CD1c-positive myeloid dendritic cell (primary cell): ENCODE results near the gene NDRG3.
"Not testable (repeated sequence)": the region's sequence is repeated elsewhere in the genome, so short reads cannot be mapped to it uniquely, and the experiment has no call there.

ENCODE experiments used
- DNase-seq: peaks from one replicate; pipeline ENCODE4 v3.0.0-alpha.2; 2016; ENCODE audit errors: extremely low spot score

NDRG3 gene

DNA sequence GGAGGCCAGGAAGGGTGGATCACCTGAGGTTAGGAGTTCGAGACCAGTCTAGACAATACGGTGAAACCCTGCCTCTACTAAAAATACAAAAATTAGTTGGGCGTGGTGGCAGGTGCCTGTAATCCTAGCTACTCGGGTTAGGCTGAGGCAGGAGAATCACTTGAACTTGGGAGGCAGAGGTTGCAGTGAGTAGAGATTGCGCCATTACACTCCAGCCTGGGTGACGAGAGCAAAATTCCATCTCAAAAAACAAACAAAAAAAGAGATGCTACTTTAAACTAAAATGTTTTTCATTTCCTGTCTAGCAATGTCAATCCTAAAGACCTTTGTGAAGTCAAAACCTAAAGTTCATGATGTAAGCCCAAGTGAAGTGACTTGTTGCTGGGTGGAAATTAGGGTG, 14.8 kb upstream of the NDRG3 start:
- no peak for DNase-seq

DNA sequence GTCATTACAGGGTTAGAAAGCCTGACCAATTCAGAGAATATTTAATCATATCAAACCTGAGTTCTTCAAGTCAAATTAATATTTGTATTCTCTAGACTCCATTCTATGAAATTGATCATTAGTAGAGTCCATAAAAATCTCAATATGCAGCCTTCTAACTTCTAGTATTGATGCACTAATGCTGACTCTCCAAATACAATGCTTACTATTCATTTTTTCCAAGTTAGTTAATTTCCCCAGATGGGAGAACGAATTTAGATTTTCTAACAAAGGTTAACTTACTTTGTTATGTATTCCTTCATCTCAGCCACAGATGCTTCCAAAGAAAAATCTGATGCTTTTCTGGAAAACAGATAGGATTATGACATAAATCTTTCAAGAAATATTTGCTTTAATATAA, 12.4 kb upstream of the NDRG3 start:
- no peak for DNase-seq

DNA sequence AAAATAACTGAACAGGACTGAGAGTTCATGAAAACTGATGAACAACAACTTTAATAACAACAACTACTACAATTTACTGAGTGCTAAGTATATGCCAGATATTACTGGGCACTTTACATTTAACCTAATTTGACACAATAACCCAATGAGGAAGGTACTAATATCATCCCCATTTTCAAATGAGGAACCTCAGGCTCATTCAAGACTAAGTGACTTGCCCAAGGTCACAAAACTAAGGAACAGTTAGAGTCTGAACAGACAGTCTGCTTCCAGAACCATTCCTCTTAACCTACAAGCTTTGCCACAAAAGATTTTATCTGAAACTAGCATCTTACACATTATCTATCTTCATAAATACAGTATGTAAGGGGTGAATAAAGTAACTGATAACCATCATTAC, 10.6 kb upstream of the NDRG3 start:
- DNase-seq, result peak; percentile 67

DNA sequence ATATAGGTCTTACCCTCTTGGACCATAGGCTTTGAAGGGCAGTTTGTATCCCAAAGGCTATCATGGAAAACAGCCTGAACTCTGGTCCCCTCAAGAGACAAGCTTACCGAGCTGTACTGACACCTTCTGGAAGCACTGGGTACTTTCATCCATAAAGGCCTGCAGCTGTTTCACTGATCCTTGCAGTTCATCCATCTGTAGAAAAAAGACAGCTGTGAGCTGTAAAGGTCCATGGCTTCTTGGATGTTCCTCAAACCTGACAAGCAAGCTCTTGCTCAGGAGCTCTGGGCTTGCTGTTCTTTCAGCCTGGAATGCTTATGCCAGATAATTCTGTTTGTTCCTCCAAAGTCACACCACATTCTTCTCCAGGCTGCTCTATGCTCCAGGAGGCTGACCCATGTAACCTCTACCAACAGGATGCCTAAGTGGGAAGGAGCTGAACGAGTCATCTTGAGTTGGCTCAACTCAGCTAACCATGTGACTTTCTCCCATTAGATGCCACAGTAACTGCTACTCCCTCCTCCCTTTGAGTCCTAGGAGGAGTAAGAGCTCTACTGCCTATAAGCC, 8.8 kb upstream of the NDRG3 start:
- DNase-seq, result peak; percentile 66

DNA sequence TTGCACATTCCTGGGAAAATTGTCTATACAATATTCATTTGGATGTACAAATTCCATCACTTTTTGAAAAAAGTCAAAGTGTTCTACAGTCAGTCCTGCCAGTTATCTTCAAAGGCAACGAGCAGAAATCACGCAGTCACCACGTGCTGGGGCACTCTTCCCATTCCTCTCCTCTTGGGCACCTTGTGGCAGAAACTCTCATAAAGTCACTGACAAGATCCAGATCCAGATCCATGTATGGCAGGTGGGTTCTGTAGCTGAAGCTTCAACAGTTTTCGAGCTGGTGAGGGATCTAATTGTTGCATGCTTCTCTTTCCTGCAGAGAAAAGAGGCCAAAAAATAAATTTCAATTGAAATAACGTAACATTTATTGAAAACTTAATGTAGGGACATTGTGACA, 6.7 kb upstream of the NDRG3 start:
- DNase-seq, result no peak

DNA sequence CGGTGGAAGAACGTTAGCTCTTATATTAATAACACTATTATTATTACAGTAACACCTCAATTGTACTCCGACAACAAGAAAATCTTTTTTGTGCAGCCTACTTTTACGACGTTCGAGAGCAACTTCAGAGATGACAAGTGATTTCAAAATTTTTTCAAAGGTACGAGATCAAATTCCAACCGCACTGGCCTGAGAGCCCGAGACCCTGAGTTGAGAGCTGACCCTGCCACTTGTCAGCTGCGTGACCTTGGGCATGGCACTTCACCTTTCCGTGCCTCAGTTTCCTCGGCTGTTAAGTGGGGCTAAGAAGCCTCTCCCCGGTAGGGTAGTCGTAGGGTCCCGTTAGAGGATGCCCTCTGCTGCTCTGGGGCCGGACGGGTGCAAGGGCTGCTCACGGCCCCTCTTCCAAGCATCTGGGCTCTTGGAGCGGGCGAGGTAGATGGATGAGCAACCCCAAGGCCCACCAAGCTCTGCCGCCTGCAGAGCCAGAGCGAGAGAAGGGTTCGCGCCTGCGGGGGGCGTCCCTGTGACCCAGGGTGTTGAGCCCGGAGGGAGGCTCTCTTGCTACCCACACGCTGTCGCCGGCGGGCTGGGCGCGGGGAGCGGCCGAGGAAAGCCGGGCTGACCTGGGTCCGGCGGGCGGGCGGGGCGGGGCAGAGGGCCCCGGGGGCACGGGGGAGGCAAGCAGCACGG, 510 bp downstream of the NDRG3 start:
- DNase-seq, result no peak

DNA sequence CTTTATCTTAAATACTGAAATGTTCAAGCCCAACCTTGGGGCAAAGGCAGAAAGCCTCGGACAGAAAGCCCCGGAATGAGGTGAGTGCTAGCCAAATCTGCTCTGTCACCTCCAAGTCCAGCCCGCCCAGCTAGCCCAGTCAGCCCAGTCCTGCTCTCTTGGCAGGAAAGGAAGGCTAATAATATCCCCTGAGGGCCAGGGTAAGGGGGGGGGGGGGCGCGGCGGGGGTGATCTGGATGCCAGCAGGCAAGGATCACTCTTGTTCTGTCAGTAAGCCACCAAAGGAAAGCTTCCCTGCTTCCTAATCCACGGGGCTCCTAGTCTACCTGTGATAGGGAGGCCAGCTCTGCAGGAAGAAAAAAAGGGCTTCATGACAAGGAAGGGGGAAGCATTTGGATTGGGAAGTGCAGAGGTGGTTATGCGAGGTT, 1.1 kb downstream of the NDRG3 start:
- DNase-seq, result no peak

DNA sequence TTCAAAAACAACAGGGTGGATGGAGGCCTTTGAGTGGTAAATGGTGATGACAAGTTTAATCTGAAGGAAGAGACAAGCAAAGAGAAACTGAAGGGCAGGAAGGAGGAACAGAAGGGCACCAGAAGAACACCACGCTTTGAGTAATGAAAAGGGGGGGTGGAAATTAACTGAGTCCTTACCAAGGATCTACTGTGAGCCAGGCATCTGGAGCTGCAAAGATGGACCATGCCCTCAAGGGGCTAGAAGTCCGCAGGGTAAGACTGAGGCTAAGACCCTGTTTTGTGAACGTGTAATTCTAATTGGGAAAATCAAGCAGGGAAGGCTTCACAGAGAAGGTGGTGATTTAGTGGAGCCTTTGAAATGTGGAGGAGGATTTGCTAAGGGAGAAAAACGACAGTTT, 1.6 kb downstream of the NDRG3 start:
- DNase-seq, result no peak

DNA sequence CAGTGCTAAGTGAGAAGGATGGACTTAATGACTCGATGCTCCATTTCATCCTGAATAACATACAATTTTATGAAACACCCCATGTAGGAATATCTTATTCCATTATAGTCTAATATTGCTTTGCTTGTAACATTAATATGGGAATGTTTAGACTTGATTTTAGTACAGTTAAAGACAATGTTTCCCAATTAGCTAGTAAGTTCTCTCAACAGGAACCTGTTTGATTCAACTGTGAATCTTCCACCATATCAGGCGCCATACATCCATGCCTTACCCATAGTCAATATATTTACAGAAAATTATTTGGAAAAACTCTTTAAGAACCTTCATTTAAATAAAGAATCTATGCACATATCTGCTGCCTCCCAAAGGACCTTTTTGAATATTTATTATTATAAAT, 3.3 kb downstream of the NDRG3 start:
- DNase-seq, result no peak

DNA sequence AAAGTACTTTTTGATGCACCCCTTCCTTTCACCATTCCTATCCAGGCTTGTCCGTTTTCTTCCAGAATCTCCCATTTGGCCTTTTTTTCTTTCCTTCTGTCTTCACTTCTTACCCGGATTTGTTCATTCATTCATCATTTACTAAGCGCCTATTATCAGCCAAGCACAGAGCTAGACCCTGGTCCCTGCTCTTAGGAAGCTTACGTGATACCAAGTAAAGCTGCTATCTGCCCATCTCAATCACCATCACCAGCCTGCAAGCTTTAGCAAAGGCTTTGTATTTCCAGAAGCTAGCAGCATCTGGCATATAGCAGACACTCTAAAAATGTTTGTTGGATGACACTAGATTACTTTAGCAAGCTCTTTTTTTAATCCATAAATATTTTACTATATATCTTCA, 4.8 kb downstream of the NDRG3 start:
- no peak for DNase-seq

DNA sequence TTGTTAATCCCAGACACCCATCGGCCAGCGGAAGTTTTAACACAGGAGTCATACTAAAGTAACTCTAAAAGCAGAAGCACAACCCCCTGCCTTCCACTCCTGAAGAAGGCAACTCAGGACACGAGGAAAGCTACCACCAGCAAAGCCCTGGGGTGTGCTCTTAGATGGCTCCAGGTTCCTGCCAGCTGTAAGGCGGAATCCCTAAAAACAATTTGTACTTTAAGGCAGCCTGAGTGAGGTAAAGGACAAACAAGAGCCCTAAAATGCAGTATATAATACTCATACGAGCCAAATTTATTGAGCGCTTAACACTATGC, 8.7 kb downstream of the NDRG3 start:
- DNase-seq, result no peak

DNA sequence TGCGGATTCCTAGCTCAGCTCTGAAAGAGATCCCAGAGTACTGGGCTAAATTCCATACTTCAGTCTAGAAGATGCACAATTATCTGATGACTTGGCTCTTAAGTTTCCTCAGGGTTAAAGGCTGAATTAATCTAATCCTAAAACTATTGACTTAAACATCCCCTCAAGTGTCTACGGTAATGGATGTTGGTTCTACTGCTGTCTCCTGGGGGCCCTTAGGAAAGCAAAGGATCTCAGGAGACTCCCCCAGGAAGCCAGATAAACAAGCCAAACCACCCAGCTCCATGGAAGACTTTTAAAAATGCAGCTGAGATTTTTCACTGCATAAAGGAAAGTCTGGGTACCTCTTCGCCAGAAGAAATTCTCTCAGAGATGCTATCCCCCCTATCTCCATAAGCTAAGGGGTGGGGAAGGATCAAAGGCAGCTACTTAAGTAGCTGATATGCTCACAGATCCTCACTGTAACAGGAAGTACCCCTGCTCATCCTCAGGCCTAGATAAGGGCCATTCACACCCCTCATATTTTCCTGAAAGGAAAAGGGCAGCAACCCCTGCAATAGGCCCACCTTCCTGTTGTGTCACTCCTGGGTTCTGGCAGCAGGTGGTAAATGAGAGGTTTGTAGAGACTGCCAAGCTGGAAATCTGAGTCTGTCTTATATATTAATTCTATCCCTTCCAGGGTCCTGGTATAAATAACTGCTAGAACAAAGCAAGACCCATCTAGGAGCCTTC, 9.3 kb downstream of the NDRG3 start:
- DNase-seq, result no peak

DNA sequence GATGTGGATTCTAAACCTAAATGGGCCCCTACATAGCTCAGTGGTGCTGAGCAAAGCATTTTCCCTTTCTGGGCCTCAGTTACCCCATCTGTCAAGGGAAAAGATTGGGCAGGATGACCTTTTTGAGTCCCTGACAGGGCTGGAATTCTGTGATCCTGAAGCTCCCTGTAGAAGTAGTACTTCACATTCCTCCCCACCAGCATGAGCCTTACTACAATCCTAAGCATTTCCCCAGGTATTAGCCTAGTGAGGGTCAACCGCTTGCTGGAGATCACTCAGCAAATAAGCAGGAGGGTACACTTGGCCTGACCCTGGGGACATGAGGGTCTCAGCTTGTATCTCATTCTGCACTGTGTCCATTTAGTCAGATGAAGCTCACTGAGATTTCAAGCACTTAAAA, 13.4 kb downstream of the NDRG3 start:
- no peak for DNase-seq

DNA sequence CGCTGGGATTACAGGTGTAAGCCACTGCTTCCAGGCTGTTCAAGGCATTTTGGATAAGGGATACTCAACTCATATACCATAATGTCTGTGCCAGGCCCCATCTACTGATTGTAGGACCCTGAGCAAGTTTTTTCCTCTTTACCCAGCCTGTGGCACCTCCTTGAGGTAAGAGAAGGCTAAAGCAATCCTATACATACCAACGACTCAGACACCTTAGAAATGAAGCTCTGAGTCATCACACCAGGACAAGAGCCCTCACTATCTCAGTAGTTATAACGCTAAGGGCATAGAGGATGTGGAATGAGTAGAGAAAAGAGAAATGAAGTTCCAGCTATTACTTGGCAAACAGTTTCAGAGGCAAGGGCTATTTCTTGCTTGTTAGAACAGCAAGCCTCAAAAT, 16.9 kb downstream of the NDRG3 start:
- no peak for DNase-seq

DNA sequence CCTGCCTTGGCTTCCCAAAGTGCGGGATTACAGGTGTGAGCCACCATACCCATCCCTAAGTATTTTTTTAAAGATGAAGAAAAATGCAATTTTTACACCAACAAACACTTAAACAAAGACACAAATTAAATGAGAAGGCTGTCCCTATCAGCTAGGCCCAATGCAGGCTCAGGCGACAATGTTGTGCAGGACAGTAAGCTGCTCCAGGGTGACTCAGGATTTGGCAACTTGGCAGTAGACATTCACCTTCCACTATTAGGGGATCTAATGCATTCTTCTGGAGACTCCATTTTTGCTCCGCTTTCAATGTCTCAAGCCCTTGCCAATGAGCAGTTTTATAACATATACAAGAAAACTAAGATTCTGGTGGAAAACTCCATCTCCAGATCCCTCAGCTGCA, 19.7 kb downstream of the NDRG3 start:
- DNase-seq, result no peak

DNA sequence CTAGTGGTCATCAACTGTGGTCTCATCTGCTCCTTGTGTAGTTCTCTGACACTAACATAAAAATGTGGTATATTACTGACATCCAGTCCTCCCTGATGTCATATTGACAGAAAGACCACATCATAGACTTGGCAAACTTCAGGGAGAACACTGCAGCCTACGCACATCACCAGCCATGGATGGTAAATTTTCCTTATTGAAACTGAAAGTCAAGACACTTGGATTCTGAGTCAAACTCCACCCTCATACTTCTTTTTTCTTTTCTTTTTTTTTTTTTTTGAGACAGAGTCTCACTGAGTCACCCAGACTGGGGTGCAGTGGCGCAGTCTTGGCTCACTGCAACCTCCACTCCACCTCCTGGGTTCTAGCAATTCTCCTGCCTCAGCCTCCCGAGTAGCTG, 25.4 kb downstream of the NDRG3 start:
- peak; percentile 17 for DNase-seq

DNA sequence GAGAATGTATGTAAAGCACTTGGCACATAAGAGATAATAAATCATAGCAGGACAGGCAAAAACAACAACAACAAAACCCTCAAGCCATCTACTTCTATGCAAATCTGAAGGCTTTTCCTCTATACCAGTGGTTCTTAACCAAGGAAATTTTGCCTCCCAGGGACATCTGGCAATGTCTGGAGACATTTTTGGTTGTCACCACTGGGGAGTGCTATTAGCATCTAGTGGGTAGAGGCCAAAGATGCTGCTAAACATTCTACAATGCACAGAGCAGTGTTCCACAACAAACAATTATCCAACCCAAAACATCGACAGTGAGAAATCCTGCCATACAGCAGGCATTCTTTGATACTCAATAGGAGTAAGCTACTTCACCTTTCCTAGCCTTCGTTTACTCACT, 28.2 kb downstream of the NDRG3 start:
- peak; percentile 23 for DNase-seq

DNA sequence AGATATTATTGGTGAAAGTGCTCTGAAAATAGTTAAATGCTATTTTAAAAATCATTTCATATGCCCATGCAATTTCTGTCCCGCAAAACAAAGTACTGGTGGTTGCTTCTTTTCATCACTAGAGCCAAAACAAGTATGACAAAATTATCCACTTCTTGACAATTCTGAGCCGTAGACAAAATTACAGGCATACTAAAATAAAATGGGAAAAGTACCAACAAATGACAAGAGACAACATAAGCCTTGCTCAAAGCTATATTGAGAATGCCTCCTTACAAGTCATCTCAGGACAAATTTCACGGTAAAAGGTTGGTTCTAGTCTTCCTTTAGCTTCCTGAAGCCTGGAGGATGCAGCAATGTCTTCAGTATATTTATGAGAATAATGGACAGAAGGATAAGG, 28.9 kb downstream of the NDRG3 start:
- no peak for DNase-seq

DNA sequence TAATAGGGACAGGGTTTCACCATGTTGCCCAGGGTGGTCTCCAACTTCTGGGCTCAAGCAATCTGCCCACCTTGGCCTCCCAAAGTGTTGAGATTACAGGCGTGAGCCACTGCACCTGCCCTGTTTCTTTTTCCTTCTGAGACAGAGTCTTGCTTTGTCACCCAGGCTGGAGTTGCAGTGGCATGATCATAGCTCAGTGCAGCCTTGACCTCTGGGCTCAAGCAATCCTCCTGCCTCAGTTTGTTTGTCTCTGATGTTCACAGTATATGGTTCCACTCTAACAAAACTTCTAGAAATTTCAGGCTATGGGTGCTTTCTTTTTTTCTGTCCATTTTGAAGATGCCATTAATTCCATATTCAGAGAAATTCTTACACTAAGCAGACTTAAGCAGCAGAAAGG, 33.1 kb downstream of the NDRG3 start:
- DNase-seq, result no peak

DNA sequence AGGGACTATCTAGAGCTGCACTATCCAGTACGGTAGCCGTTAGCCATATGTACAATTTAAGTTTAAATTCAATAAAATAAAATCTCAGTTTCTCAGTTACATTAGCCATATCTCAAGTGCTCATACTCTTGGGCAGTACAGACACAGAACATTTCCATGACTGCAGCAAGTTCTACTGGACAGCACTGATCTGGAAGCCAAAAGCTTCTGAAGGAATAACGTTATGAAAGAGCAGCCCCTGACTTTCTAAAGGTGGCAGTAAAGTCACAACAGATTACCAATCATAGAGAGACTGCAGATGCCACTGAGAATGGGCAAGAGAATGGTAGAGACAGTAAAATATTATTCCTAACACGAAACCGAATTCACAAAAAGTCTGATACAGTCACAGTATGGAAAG, 36.8 kb downstream of the NDRG3 start:
- DNase-seq, result no peak

DNA sequence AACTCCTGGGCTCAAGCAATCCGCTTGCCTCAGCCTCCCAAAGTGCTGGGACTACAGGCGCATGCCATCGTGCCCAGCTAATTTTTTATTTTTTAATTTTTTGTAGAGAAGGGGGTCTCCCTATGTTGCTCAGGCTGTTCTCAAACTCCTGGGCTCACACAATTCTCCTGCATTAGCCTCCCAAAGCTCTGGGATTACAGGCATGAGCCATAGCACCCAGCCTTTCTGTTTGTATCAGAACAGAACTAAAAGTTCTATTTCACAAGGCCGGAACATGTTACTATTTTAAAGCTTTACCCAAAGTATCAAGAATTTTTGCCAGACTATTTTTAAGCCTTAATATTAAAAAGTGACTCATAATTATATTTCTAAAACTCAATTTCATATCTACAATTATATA, 42.4 kb downstream of the NDRG3 start:
- DNase-seq, result no peak

DNA sequence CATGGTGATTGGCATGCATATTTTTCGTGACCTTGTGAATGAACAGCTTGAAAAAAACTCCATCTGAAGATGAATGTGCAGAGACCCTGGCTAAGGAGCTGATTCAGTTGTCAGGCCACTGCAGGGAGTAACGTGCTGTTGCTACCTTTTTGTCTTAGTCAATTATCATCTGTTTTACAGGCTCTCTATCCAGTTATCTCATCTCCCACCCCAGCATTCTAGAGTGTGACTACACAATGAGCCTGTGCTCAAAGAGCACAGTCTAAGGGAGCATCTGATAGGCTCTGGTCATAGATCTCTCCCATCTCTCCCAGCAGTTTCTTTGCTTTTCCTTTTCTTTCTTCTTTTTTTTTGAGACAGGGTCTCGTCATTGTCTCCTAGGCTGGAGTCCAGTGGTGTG, 45.5 kb downstream of the NDRG3 start:
- no peak for DNase-seq

DNA sequence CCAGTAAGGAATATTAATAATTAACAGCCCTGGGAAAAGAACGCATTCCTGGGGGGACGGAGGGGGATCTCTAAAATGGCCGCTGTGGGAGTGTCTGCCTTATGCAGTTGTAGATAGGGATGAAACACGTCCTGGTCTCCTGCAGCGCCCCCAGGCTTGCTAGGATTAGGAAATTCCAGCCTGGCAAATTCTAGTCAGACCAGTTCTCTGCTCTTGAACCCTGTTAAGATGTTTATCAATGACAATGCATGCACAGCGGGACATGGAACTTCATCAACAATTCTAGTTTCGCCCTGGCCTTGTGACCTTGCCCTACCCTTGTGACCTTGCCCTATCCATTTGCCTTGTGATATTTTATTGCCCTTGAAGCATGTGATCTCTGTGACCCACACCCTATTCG, 50.4 kb downstream of the NDRG3 start:
- DNase-seq, result not testable (repeated sequence)

DNA sequence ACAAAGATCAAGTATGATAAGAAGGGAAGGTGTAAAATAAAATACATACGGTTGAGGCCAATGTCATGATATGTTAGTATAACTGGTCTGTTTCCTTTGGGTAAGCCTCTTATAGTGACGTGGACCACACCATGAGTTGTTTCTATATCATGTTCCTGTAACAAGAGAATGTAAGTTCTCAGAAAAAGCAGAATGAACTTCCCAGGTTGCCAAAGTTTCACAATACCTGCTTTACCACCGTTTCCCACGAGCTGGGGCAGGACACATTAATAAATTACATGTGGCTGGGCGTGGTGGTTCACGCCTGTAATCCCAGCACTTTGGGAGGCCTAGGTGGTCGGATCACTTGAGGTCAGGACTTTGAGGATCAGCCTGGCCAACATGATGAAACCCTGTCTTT, 57.3 kb downstream of the NDRG3 start:
- no peak for DNase-seq
